Measurements from ENCODE around the gene SETDB2.

Gene SETDB2, protein sequence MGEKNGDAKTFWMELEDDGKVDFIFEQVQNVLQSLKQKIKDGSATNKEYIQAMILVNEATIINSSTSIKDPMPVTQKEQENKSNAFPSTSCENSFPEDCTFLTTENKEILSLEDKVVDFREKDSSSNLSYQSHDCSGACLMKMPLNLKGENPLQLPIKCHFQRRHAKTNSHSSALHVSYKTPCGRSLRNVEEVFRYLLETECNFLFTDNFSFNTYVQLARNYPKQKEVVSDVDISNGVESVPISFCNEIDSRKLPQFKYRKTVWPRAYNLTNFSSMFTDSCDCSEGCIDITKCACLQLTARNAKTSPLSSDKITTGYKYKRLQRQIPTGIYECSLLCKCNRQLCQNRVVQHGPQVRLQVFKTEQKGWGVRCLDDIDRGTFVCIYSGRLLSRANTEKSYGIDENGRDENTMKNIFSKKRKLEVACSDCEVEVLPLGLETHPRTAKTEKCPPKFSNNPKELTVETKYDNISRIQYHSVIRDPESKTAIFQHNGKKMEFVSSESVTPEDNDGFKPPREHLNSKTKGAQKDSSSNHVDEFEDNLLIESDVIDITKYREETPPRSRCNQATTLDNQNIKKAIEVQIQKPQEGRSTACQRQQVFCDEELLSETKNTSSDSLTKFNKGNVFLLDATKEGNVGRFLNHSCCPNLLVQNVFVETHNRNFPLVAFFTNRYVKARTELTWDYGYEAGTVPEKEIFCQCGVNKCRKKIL

DNA sequence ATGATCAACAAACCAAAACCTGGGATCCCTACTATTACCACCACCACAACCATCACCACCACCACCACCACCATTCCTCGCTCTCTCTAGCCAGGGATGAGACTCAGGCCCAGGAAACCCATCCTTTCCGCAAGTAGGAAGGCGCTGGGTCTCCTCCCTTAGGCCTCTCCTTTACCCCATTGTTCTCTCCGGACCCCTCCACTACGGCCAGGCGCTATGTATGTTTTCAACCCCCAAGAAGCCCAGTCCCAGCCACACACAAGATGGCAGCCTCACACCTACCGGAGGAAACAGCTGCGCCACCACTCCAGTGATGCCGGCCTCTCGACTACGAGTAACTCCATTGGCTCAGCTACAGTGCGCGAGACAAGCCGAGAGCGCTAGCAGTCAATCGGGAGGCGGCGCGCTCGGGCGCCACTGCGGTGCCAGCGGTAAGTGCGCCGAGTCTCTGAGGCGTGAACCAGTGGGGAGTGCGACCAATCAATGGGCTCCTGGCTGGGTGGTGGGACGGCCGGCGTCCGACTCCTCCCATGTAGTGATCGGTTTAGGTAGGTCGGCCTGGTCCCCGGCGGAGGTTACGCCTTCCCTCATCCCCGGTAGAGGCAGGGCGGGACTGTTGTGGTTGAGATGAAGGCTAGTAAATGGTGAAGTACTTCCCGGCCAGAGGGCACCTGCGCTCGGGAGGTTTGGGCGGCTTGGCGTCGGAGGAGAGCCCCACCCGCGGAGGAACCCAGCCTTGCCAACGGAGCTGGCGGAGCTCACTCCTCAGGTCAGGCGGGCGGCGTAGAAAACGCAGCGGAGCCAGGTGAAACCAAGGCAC, at the start of gene SETDB2, which contains the start of gene CAB39L:
TSS of gene SETDB2 (plus strand) at position 571 of the 820 bp plus-strand sequence. CDS start 7,620 bp downstream, outside the sequence.
TSS of gene CAB39L (minus strand) at position 361 of the 820 bp plus-strand sequence. CDS start 61,154 bp downstream, outside the sequence.
- peak; percentile 94 for DNase-seq

DNA sequence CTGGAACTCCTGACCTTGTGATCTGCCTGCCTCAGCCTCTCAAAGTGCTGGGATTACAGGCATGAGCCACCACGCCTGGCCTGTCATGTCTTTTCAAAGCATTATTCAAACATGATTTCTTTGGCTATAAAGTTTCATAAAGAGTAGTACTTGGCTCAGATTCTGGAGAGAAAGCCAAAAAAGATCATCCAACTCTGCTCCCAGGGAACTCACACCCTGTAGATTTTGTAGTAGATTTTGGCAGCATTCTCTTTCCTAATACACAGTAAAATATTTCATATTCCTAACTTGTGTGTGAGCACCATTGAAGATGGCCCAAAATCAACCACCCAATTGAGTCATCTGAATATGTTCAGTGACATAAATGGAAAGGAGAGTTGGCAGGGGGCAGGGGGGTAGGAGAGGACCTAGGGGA, 48.6 kb upstream of the SETDB2 start:
- no peak for DNase-seq

DNA sequence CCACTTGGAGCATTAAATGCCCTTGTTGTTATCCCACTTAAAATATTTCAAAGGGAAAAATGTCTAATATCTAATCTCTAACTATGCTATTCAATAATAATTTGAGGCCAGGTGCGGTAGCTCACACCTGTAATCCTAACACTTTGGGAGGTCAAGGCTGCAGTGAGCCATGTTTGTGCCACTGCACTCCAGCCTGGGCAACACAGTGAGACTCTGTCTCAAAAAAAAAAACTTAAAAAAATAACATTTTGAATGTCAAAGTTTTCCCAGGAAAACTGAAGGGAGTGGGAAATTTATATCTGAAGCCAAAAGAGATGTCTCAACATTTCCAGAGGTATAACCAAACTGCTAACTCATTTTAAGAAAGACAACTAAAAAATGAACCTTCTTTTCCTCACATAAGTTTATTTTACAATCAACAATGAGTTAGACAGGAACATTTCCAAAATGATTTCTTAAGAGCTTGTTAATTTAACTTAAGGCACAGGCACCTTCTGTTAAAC, 48.1 kb upstream of the SETDB2 start:
- DNase-seq, result no peak

DNA sequence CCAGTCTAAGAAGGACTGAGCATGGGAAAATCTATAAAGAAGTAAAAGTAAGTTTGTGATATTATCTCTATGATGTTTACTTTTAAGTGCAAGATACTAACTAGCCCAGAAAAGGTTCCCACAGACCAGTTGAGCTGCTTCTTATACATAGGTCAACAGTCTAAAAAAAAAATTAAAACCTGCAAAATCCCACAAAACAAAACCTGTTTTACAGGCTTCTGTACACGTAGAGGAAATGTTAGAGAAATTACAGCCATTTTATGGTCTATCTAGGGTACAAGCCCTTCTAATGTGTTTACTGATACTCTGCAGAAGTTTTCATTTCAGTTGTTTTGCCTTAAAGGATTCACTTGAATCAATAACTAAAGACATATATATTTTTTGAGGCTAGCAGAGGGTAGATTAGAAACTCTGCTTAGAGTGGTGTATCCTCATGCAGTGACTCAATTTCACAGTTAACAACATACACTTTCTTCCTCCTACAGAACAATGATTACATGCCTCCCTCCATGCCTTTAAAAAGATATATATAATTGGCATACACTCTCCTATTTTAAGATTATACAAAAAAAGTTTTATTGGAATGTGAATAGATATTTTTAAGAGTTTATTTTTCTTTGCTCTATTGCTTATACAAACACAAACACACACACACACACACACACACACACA, 44.1 kb upstream of the SETDB2 start:
- DNase-seq, result no peak

DNA sequence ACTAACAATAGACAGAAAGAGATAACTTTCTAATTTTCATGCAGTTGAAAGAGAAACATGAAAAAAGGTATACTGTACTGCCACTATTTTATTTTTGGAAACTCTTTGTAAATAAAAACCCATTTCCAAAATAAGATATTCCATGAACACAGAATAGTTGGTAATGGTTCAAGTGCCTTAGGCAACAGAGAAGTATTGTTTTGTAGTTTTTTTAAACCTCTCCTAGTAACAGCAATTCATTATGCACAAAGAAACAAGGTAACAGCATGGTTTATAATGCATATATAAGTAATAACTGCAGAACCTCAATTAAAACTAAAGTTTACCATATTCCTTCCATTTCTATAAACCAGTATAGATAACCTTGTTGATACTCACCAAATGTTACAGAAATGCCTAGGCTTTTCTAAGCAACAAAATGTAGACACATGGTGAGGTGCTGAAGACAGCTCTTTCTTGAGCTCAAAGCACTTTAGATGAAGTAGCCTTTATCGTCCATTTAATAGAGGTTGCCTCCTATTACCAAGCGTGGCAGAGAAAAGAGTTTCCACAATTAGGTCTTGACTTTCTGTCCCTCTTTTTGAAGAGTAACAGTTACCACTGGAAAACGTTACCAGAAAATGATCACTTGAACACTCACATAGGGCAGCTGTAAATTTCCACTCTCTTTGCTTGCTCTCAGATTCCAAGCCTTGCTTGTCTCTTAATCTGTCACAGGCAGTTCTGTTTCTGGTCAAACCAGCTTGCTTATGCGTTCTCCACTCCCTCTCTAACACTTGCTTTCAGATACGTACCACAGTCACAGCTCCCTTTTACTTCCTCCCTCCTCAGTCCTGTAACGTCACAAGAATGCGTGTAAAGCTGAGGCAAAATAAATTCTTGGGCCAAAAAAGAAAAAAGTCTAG, 43.1 kb upstream of the SETDB2 start:
- DNase-seq, result no peak

DNA sequence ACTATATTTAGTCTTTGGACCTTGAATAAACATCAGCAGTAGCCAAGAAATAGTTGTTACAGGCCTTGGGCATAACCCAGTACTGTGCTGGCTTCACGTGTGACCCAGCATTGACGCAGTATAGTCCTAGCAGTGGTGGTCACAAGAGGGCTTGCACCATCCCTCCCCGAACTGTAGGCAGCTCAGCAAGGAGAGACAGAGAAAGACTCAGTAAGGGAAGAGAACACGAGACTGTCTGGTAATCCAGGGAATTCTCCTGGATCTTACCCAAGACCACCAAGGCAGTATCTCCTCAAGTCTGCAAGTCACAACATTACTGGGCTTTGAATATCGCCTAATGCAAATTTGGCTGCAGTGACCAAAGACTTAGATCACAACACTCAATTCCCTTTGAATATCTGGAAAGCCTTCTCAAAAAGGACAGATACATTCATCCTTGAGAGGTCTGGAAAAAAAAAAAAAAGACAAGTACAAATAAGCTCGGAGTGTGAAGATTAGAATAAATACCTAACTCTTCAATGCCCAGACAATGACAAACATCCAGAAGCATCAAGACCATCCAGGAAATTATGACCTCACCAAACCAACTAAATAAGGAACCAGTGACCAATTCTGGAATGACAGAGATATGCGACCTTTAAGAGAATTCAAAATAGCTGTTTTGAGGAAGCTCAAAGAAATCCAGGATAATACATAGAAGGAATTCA, 39.9 kb upstream of the SETDB2 start:
- no peak for DNase-seq

DNA sequence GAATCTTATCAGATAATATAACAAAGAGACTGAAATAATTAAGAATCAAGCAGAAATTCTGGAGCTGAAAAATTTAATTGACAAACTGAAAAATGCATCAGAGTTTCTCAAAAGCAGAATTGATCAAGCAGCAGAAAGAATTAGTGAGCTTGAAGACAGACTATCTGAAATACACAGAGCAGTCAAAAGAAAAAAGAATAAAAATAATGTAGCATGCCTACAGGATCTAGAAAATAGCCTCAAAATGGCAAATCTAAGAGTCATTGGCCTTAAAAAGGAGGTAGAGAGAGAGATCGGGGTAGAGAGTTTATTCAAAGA, 39.4 kb upstream of the SETDB2 start:
- DNase-seq, result no peak

DNA sequence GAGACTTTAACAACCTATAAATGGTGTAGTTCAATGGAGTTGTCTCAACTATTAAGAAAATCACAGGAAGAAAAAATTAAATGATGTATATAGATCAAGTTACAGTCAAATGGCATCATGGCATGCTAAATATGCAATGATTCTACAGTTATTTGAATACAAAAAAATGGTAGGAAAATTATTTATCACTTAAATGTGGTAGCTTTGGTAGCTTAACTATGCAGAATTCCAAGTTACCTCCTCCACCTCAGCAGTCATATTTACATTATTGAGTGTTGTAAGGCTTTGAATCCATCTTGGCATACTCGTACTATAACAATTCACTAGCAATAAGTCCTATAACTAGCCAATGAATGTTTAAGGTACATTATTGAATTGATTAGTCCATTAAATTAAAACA, 37.0 kb upstream of the SETDB2 start:
- DNase-seq, result no peak

DNA sequence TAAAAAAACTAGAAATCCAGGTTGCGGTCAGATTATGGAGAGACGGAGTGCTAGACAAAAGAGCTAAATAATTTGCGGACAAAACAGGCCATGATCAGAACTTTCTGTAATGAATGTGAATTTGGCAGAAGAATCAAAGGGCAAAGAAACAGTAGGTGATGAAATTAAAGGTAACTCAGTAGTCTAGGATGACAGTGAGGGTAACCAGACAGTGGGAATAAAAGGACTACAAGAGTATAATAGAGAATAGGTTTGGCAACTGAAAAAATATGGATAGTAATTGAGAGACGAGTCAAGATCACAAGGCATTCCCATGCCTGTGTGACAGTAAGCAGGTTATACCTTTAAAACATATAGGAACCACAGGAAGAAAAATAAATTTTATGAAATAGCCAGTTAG, 36.1 kb upstream of the SETDB2 start:
- DNase-seq, result no peak

DNA sequence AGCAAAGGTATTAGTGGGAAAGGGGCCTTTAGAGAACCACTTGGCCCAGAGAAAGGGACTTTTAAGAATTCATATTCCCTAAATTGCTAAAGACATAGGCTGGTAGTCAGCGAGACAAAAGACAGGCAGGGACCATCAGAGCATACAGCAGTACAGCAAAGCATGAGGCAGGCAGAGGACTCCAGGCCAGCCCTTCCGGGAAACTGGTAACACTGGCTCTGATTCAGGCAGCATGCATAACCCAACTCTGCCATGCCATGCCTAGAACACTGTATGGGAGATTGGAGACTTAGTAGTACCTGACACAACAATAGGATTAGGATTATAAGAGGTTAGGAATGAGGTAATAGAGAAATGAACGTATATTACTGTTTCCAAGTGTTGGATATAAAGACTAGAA, 35.1 kb upstream of the SETDB2 start:
- no peak for DNase-seq

DNA sequence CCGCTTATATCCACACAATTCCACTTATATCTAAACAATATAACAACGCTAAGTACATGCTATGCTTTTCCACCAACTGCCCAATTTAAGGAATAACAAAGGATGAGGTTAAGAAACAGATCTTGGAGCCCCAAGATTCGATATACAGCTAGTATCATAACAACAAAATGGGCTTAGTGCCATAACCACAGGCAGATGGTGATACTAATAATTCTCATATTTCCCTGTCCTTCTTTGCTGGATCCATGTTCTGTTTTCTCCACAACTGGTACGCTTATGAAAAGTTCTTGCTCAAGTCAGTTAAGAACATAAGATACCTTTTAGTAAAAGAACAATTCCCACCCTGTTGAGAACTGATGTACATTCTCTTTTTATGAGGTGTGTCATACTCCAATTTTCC, 34.1 kb upstream of the SETDB2 start:
- no peak for DNase-seq

DNA sequence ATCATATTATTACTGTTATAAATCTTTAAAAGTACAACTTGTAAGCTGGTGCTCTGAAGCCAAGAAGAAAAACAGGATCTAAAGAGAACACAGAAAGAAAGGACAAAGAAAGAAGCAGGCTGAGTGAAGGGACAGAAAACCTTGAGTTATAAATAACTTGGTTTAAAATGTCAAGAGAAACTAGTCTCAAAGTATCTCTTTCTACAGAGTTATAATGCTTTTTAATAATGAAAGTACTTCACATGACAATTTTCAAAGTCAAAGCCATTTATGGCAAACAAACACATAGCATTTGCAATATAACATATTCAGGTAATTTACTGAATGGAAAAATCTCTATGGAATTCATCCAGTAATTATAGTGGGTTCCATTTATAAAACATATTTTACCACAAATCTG, 33.6 kb upstream of the SETDB2 start:
- no peak for DNase-seq

DNA sequence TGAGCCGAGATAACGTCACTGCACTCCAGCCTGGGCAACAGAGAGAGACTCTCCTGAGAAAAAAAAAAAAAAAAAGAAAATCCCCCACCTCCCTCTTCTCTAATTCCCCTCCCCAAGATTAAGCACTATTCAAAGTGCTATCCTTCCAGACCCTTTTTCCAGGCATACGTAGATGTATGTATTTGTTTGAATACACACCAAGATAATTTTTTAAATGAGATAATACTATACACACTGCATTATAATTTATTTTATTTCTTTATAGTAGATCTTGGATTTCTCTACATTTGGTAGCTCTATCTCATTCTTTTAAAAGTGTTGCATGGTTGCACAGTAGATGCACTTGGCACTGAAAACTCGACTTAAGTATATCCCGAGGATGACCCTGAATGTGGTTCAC, 32.7 kb upstream of the SETDB2 start:
- no peak for DNase-seq

DNA sequence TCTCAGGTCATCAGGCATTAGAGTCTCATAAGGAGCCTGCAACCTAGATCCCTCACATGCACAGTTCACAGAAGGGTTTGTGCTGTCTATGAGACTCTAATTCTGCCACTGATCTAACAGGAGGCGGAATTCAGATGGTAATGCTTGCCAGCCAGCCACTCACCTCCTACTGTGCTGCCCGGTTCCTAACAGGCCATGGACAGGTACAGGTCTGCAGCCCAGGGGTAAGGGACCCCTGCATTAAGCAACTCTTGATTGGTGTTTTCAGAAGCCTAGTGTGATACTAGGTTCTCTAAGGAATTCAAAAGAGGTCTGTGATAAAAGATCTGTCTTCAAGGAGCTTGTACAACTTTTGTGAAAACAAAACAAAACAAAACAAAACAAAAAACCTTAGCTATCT, 31.3 kb upstream of the SETDB2 start:
- no peak for DNase-seq

DNA sequence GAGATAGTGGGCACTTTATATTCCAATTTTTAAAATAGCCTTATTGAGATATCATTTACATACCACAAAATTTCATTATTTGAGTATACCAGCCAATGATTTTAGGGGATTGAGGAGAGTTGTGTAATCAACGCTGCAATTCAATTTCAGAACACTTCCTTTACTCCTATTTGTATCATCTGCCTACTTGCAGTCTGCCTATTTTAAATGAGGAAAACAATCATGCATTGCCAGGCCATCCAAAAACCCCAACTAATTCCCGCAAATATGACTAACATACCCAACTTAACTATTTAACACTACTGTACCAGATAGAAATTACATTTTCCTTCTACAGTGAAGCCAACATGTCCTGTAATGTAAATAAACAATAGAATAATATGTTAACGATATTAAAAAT, 26.9 kb upstream of the SETDB2 start:
- no peak for DNase-seq

DNA sequence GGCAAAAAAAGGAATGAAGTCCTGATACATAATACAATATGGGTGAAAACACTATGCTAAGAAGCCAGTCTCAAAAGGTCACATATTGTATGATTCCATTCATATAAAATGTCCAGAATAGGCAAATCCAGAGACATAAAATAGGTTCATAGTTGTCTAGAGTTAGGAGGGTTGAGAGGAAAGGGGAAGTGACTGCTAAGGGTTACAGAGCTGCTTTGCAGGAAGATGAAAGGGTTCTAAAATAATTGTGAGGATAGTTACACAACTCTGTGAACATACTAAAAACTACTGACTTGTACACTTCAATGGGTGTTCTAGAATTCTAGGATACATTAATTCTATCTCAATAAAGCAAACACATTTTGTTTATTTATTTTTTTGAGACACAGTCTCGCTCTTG, 25.9 kb upstream of the SETDB2 start:
- no peak for DNase-seq

DNA sequence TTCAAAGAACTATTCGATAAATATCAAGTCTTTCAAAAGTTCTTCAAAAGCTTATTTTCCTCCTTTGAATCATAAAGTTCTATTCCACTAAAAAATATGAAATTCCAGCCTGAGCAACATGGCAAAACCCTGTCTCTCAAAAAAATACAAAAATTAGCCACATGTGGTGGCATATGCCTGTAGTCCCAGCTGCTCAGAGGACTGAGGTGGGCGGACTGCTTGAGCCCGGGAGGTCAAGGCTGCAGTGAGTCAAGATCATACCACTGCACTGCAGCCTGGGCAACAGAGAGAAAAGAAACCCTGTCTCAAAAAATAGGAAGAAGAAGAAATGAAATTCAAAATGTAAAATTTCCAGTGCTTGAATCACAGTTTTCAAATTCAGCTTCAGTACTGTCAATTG, 24.8 kb upstream of the SETDB2 start:
- no peak for DNase-seq

DNA sequence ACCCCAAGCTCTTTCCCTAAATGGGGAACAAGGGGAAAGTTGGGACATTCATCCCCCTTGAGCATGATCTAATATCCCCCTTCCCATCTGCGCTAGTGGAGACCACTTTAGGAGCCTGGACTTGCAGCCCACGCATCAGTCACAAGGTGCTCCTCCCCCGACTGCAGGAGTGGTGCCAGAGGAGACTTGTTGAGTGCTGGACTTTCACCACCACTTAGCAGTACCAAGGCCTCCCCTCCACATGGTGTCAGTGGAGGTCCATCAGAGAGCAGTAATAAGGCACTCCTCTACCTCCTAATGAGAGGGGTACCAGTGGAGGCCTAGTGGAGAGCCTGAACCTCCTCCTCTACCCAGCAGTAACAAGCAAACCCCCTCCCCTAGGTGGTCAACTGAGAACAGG, 22.7 kb upstream of the SETDB2 start:
- no peak for DNase-seq

DNA sequence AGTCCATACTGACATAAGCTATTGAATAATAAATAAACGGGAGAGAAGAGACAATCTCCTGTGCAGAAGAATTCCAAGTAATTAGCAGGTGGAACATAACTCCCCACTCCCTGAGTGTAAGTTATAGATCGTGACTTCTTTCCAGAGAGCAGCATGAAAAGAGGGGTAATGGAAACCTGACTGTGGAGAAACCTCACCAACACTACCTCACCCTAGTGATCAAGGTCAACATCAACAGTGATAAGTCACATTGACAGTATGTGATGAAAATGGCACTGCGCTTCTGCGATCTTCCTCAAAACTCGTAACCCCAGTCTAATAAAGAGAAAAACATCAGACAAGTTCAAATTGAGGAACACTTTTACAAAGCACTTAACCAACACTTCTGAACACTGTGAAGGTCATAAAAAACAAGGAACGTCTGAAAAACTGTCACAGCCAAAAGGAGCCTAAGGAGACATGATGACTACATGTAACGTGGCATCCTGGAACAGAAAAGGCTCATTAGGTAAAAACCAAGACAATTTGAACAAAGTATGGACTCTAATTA, 20.0 kb upstream of the SETDB2 start:
- no peak for DNase-seq

DNA sequence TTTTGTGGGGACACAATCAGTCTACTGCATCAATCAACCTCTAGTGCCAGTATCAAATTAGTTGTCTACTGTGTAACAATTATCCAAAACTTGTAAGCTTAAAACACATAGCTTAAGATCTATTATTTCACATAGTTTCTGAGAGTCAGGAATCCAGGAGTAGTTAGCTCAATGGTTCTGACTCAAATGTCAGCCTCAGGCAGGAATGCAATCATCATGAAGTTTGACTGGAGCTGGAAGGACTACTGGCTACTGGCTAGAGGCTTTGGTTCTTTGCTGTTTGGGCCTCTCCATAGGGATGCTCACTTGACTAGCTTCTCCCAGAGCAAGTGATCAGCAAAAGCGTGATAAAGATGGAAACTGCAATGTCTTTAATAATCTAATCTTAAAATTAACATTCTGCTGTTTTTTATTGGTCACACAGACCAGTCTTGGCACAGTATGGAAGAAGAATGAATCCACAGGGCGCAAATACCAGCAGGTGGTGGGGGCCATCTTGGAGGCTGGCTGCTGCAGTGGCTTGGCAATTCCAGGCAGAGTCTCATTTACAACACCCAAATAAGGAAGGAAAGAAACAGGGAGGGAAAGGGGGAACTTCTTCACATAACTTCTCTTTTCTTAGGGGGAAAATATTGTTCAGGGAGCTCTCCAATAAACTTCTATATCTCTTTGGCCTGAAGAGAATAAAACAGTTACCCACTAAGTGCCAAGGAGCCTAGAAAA, 15.9 kb upstream of the SETDB2 start:
- no peak for DNase-seq

Measured in KG1 (cell line).